OCI-LY1 (cell line): ENCODE measurements around the gene GABRG2.

Experiments used
- H2AFZ ChIP-seq: fragments of 200-600 bp; sonication (generic), shearing (Covaris generic); 2 replicates; pipeline ENCODE4 v1.6.0; 2014; ENCODE audit warnings: antibody characterized with exemption, mild to moderate bottlenecking, low read length
- H3F3A ChIP-seq: fragments of 200-600 bp; sonication (generic), shearing (Covaris generic); 2 replicates; pipeline ENCODE4 v1.6.0; 2014; ENCODE audit warnings: mild to moderate bottlenecking, antibody characterized with exemption, low read length, moderate library complexity; ENCODE audit not compliant: insufficient read depth
- H3K27ac ChIP-seq: fragments of 200-600 bp; sonication (generic); 2 replicates; pipeline ENCODE4 v1.5.1; 2014; ENCODE audit warnings: low read length, mixed run types, mild to moderate bottlenecking, low read depth; ENCODE audit not compliant: poor library complexity, severe bottlenecking
- H3K27me3 ChIP-seq: fragments of 200-600 bp; sonication (generic); 2 replicates; pipeline ENCODE4 v1.6.0; 2014; ENCODE audit warnings: antibody characterized with exemption, mild to moderate bottlenecking, low read length, moderate library complexity; ENCODE audit not compliant: insufficient read depth
- H3K36me3 ChIP-seq: fragments of 200-600 bp; sonication (generic); 2 replicates; pipeline ENCODE4 v1.6.1; 2014; ENCODE audit warnings: mild to moderate bottlenecking, antibody characterized with exemption, low read length, moderate library complexity, mixed read lengths; ENCODE audit not compliant: insufficient read depth
- H3K4me1 ChIP-seq: fragments of 200-600 bp; sonication (generic); 2 replicates; pipeline ENCODE4 v1.5.1; 2014; ENCODE audit warnings: mild to moderate bottlenecking, low read length, moderate library complexity; ENCODE audit not compliant: insufficient read depth, severe bottlenecking
- H3K4me2 ChIP-seq: fragments of 200-600 bp; sonication (generic), shearing (Covaris generic); 2 replicates; pipeline ENCODE4 v1.6.1; 2014; ENCODE audit warnings: low read length
- H3K4me3 ChIP-seq: fragments of 200-600 bp; sonication (generic); 2 replicates; pipeline ENCODE4 v1.5.1; 2014; ENCODE audit warnings: low read length, low read depth, mild to moderate bottlenecking, mixed read lengths; ENCODE audit not compliant: poor library complexity, severe bottlenecking
- H3K79me2 ChIP-seq: fragments of 200-600 bp; shearing (Covaris generic); 2 replicates; pipeline ENCODE4 v1.6.1; 2016; ENCODE audit warnings: mixed run types, low read length, mixed read lengths; ENCODE audit not compliant: insufficient read depth
- H3K9ac ChIP-seq: fragments of 200-600 bp; sonication (generic), shearing (Covaris generic); 2 replicates; pipeline ENCODE4 v1.6.1; 2014; ENCODE audit warnings: mild to moderate bottlenecking, low read length, mixed read lengths
- H3K9me2 ChIP-seq: fragments of 200-600 bp; sonication (generic), shearing (Covaris generic); 2 replicates; pipeline ENCODE4 v1.6.1; 2014; ENCODE audit warnings: low read depth, mild to moderate bottlenecking, low read length, mixed read lengths
- H3K9me3 ChIP-seq: fragments of 200-600 bp; shearing (Covaris generic); 2 replicates; pipeline ENCODE4 v1.6.1; 2014; ENCODE audit warnings: low read length, mixed read lengths
- H4K20me1 ChIP-seq: fragments of 200-600 bp; sonication (generic), shearing (Covaris generic); 2 replicates; pipeline ENCODE4 v1.6.0; 2016; ENCODE audit warnings: mild to moderate bottlenecking, low read length; ENCODE audit not compliant: insufficient read depth
- CTCF ChIP-seq: fragments of 200-600 bp; sonication (generic), shearing (Covaris generic); IDR thresholded peaks from 2 replicates; pipeline ENCODE4 v1.5.1; 2017; ENCODE audit warnings: mild to moderate bottlenecking, antibody characterized with exemption, low read length, moderate library complexity, mixed read lengths
- EZH2 ChIP-seq: fragments of 200-600 bp; sonication (generic), shearing (Covaris generic); IDR thresholded peaks from 2 replicates; pipeline ENCODE4 v1.8.0; 2017; ENCODE audit warnings: borderline replicate concordance, mixed run types, mild to moderate bottlenecking, antibody characterized with exemption, low read length, moderate library complexity, mixed read lengths

The GABRG2 gene

GRCh38 chr5:162119801-162120200 lies 52.2 kb downstream of the GABRG2 start:
- Histone ChIP-seq H3K9me3 (no peaks in the 10 kb centered on the region), H3K36me3 (no peaks in the 10 kb centered on the region)
- no peak for TF ChIP-seq CTCF
- no peak for TF ChIP-seq EZH2

GRCh38 chr5:162128117-162128516 lies 60.5 kb downstream of the GABRG2 start:
- no peaks in the 10 kb centered on the region for H3K9me3 ChIP-seq
- TF ChIP-seq EZH2 (no peak), CTCF (no peak)
- no peak overlapping the region for H2AFZ ChIP-seq
- no peak overlapping the region for H3K9ac ChIP-seq
- H3K9me2 ChIP-seq, result no peaks in the 10 kb centered on the region
- no peaks in the 10 kb centered on the region for H3K27me3 ChIP-seq
- H3K4me3 ChIP-seq, result no peak overlapping the region
- H3K79me2 ChIP-seq, result no peaks in the 10 kb centered on the region
- H3K4me2 ChIP-seq, result no peak overlapping the region
- H3F3A ChIP-seq, result no peaks in the 10 kb centered on the region
- no peaks in the 10 kb centered on the region for H3K36me3 ChIP-seq
- H3K4me1 ChIP-seq, result no peaks in the 10 kb centered on the region
- no peaks in the 10 kb centered on the region for H4K20me1 ChIP-seq
- no peak overlapping the region for H3K27ac ChIP-seq

More at GRCh38 chr5:162119801-162120200, 52.2 kb downstream of the GABRG2 start:
- no peaks in the 10 kb centered on the region for H3K9me2 ChIP-seq
- H3K4me3 ChIP-seq, result no peak overlapping the region
- H3K79me2 ChIP-seq, result no peaks in the 10 kb centered on the region
- no peaks in the 10 kb centered on the region for H3K4me1 ChIP-seq
- H2AFZ ChIP-seq, result no peak overlapping the region
- H4K20me1 ChIP-seq, result no peaks in the 10 kb centered on the region
- no peak overlapping the region for H3K9ac ChIP-seq
- H3K4me2 ChIP-seq, result no peak overlapping the region
- no peak overlapping the region for H3K27ac ChIP-seq
- H3F3A ChIP-seq, result no peaks in the 10 kb centered on the region
- H3K27me3 ChIP-seq, result no peaks in the 10 kb centered on the region

GRCh38 chr5:162132348-162132747 lies 64.8 kb downstream of the GABRG2 start:
- TF ChIP-seq CTCF (no peak), EZH2 (no peak)
- Histone ChIP-seq H3K9ac (no peak overlapping the region), H3K9me3 (no peaks in the 10 kb centered on the region), H4K20me1 (no peaks in the 10 kb centered on the region), H3K9me2 (no peaks in the 10 kb centered on the region), H3F3A (no peaks in the 10 kb centered on the region), H3K27ac (no peak overlapping the region), H3K4me1 (no peaks in the 10 kb centered on the region), H2AFZ (no peak overlapping the region), H3K36me3 (no peaks in the 10 kb centered on the region), H3K4me3 (no peak overlapping the region), H3K27me3 (no peaks in the 10 kb centered on the region), H3K79me2 (no peaks in the 10 kb centered on the region), H3K4me2 (no peak overlapping the region)
